Fibroblast of lung (primary cell): ENCODE measurements around the gene PRPF8. TPM values are rescaled to one million over a fixed set of nuclear protein-coding genes. Genes with fewer than 3 reads are reported as not detected.

Experiments used
- DNase-seq, 2 donors: peaks; one replicate each; pipeline versions ENCODE4 v3.0.0 to v3.0.0-alpha.2; 2010; ENCODE audit warnings: low read depth in 2 of 2
- H2AFZ ChIP-seq: 2 replicates; pipeline ENCODE4 v1.5.1; 2012; ENCODE audit warnings: low read length, control low read depth, inconsistent platforms
- H3K27ac ChIP-seq: 2 replicates; pipeline ENCODE4 v1.5.1; 2011; ENCODE audit warnings: low read length, control low read depth; ENCODE audit not compliant: insufficient read depth
- H3K27me3 ChIP-seq: 2 replicates; pipeline ENCODE4 v1.5.1; 2011; ENCODE audit warnings: mild to moderate bottlenecking, low read length; ENCODE audit not compliant: control insufficient read depth, insufficient read depth
- H3K36me3 ChIP-seq: 2 replicates; pipeline ENCODE4 v1.5.1; 2011; ENCODE audit warnings: low read length; ENCODE audit not compliant: control insufficient read depth, insufficient read depth
- H3K4me1 ChIP-seq: 2 replicates; pipeline ENCODE4 v1.5.1; 2011; ENCODE audit warnings: low read length; ENCODE audit not compliant: control insufficient read depth, insufficient read depth; ENCODE audit errors: extremely low read depth
- H3K4me2 ChIP-seq: 2 replicates; pipeline ENCODE4 v1.5.1; 2011; ENCODE audit warnings: low read length, control low read depth; ENCODE audit not compliant: insufficient read depth; ENCODE audit errors: extremely low read depth
- H3K4me3 ChIP-seq, 4 experiments: fragments of 200-600 bp in 1 of 4; sonication (generic) in 1 of 4; replicated peaks in 1 of 4; 2 replicates each; pipeline ENCODE4 v1.5.1; 2011 to 2016; ENCODE audit warnings: low read length in 4 of 4, low read depth in 3 of 4, mild to moderate bottlenecking in 3 of 4, control low read depth in 2 of 4, inconsistent platforms in 1 of 4, mixed read lengths in 1 of 4; ENCODE audit not compliant: insufficient read depth in 1 of 4; ENCODE audit errors: control extremely low read depth in 1 of 4
- H3K79me2 ChIP-seq: 2 replicates; pipeline ENCODE4 v1.5.1; 2012; ENCODE audit warnings: mild to moderate bottlenecking, low read length, inconsistent platforms; ENCODE audit not compliant: control insufficient read depth, insufficient read depth
- H3K9ac ChIP-seq: 2 replicates; pipeline ENCODE4 v1.5.1; 2011; ENCODE audit warnings: mild to moderate bottlenecking, low read length, control low read depth; ENCODE audit not compliant: insufficient read depth
- H3K9me3 ChIP-seq: 2 replicates; pipeline ENCODE4 v1.5.1; 2012; ENCODE audit warnings: low read depth, low read length; ENCODE audit not compliant: control insufficient read depth, insufficient read depth
- H4K20me1 ChIP-seq: 2 replicates; pipeline ENCODE4 v1.5.1; 2011; ENCODE audit warnings: low read length; ENCODE audit not compliant: control insufficient read depth, insufficient read depth; ENCODE audit errors: extremely low read depth
- CTCF ChIP-seq, 2 donors: IDR thresholded peaks in 1 of 2; conservative IDR thresholded peaks in 1 of 2; 1 replicate in 1 of 2; 2 replicates in 1 of 2; pipeline ENCODE4 v1.5.1; 2011 to 2012; ENCODE audit warnings: low read length in 2 of 2, control low read depth in 1 of 2, inconsistent platforms in 1 of 2, low read depth in 1 of 2, mild to moderate bottlenecking in 1 of 2
- EZH2 ChIP-seq: IDR thresholded peaks from 2 replicates; pipeline ENCODE4 v1.5.1; 2012; ENCODE audit warnings: low read length, control low read depth, mild to moderate bottlenecking; ENCODE audit errors: missing control alignments
- polyA plus RNA-seq, 2 donors: library from polyadenylated mRNA; depleted of rRNA in 1 of 2; stranded (reverse) in 1 of 2; unstranded in 1 of 2; fragments of >200 nt; gene quantifications; 2 replicates each; pipeline ENCODE4 v1.2.1, GENCODE V29; 2011 to 2012; ENCODE audit warnings: missing spikeins in 1 of 2
- total RNA-seq: library from RNA; depleted of rRNA; stranded (reverse); fragments of >200 nt; gene quantifications from 2 replicates; pipeline ENCODE4 v1.2.1, GENCODE V29; 2014

The PRPF8 gene
- total and polyA plus RNA-seq, 2 donors (not counting 1 experiment from before 2014, with no cell fraction given) = 88.9 to 122 TPM

GRCh38 chr17:1712271-1712670 is 27.6 kb upstream of the PRPF8 start:
- Histone ChIP-seq H3K4me2 (peak overlapping the region; percentile 92), H3K9ac (no peak overlapping the region), H3K4me1 (peaks cover 19% of the 10 kb centered on the region), H3K27ac (peak overlapping the region; percentile 99), H4K20me1 (peaks cover 12% of the 10 kb centered on the region), H3K79me2 (peaks cover 41% of the 10 kb centered on the region), H3K36me3 (peaks cover 28% of the 10 kb centered on the region), H2AFZ (no peak overlapping the region), H3K27me3 (no peaks in the 10 kb centered on the region), H3K4me3 (peak overlapping the region in 2 of 4 experiments; percentile 87 to 93), H3K9me3 (no peaks in the 10 kb centered on the region)
- no peak for TF ChIP-seq CTCF (conservative IDR thresholded peaks at IDR 0.05 in 1 of 2, IDR thresholded peaks at IDR 0.05 in 1 of 2; ENCODE audit: low read depth in 1 of 2, low read length in 2 of 2)
- no peak for TF ChIP-seq EZH2
- DNase-seq = no peak

- H3K4me3 ChIP-seq = peak overlapping the region in 2 of 4 experiments; percentile 12 to 87
Measured at GRCh38 chr17:1711804-1712203, 27.1 kb upstream of the PRPF8 start.

More at GRCh38 chr17:1711804-1712203, 27.1 kb upstream of the PRPF8 start:
- H3K4me1 ChIP-seq = peaks cover 19% of the 10 kb centered on the region
- H3K27me3 ChIP-seq = no peaks in the 10 kb centered on the region
- no peak overlapping the region for H3K27ac ChIP-seq
- no peak overlapping the region for H2AFZ ChIP-seq
- H3K4me2 ChIP-seq = no peak overlapping the region
- H3K9me3 ChIP-seq = no peaks in the 10 kb centered on the region
- DNase-seq = no peak
- peaks cover 28% of the 10 kb centered on the region for H3K36me3 ChIP-seq
- H3K79me2 ChIP-seq = peaks cover 41% of the 10 kb centered on the region
- no peak overlapping the region for H3K9ac ChIP-seq
- peaks cover 12% of the 10 kb centered on the region for H4K20me1 ChIP-seq
- TF ChIP-seq CTCF (conservative IDR thresholded peaks at IDR 0.05 in 1 of 2, IDR thresholded peaks at IDR 0.05 in 1 of 2; ENCODE audit: low read depth in 1 of 2, low read length in 2 of 2) (no peak), EZH2 (no peak)
